Neural progenitor cell (in vitro differentiated cells): ENCODE data around the gene KAZN. TPM values are rescaled to one million over a fixed set of nuclear protein-coding genes. Genes with fewer than 3 reads are reported as not detected.

Experiments
- DNase-seq: peaks from one replicate; pipeline ENCODE4 v3.0.0-alpha.2; 2016; ENCODE audit warnings: low spot score
- H2AFZ ChIP-seq: fragments of 200-600 bp; sonication (generic); replicated peaks from 2 replicates; pipeline ENCODE4 v1.6.1; 2016; ENCODE audit warnings: antibody characterized with exemption
- H3F3A ChIP-seq: fragments of 200-600 bp; sonication (generic); 2 replicates; pipeline ENCODE4 v1.6.1; 2016; ENCODE audit warnings: antibody characterized with exemption, low read depth
- H3K27ac ChIP-seq: fragments of 200-600 bp; sonication (generic); 2 replicates; pipeline ENCODE4 v1.5.1; 2016; ENCODE audit warnings: mild to moderate bottlenecking
- H3K27me3 ChIP-seq: fragments of 200-600 bp; sonication (generic); 2 replicates; pipeline ENCODE4 v1.6.1; 2016; ENCODE audit warnings: mild to moderate bottlenecking, moderate library complexity
- H3K36me3 ChIP-seq: fragments of 200-600 bp; sonication (generic); 2 replicates; pipeline ENCODE4 v1.5.1; 2016
- H3K4me1 ChIP-seq: fragments of 200-600 bp; sonication (generic); 2 replicates; pipeline ENCODE4 v1.6.1; 2016; ENCODE audit warnings: mixed run types
- H3K4me2 ChIP-seq: fragments of 200-600 bp; sonication (generic); 2 replicates; pipeline ENCODE4 v1.6.1; 2016
- H3K4me3 ChIP-seq: fragments of 200-600 bp; sonication (generic); 2 replicates; pipeline ENCODE4 v1.5.1; 2016
- H3K79me2 ChIP-seq: fragments of 200-600 bp; sonication (generic); 2 replicates; pipeline ENCODE4 v1.6.1; 2016; ENCODE audit warnings: low read depth
- H3K9ac ChIP-seq: fragments of 200-600 bp; sonication (generic); 2 replicates; pipeline ENCODE4 v1.6.1; 2016
- H3K9me3 ChIP-seq: fragments of 200-600 bp; sonication (generic); 2 replicates; pipeline ENCODE4 v1.5.1; 2016; ENCODE audit warnings: low read depth
- H4K20me1 ChIP-seq: fragments of 200-600 bp; sonication (generic); 2 replicates; pipeline ENCODE4 v1.6.1; 2016; ENCODE audit warnings: low read depth
- H3K27ac Mint-ChIP-seq: 3 replicates; pipeline ENCODE4 v1.8.0; 2021; ENCODE audit warnings: mixed read lengths
- H3K27me3 Mint-ChIP-seq: 2 replicates; pipeline ENCODE4 v1.8.0; 2022; ENCODE audit warnings: low read depth, mild to moderate bottlenecking, inconsistent platforms, moderate library complexity, mixed read lengths; ENCODE audit not compliant: insufficient read depth
- H3K36me3 Mint-ChIP-seq: 3 replicates; pipeline ENCODE4 v1.8.0; 2021; ENCODE audit warnings: mixed read lengths
- H3K4me1 Mint-ChIP-seq: 3 replicates; pipeline ENCODE4 v1.8.0; 2021; ENCODE audit warnings: mixed read lengths
- H3K4me3 Mint-ChIP-seq: 3 replicates; pipeline ENCODE4 v1.8.0; 2021; ENCODE audit warnings: mild to moderate bottlenecking, moderate library complexity, mixed read lengths
- H3K9me3 Mint-ChIP-seq: 3 replicates; pipeline ENCODE4 v1.8.0; 2020; ENCODE audit warnings: mixed read lengths
- CTCF ChIP-seq: fragments of 200-600 bp; sonication (generic); IDR thresholded peaks from 2 replicates; pipeline ENCODE4 v1.5.1; 2017; ENCODE audit warnings: antibody characterized with exemption, mild to moderate bottlenecking
- EZH2 ChIP-seq: fragments of 200-600 bp; sonication (generic); IDR thresholded peaks from 2 replicates; pipeline ENCODE4 v1.6.1; 2017; ENCODE audit warnings: antibody characterized with exemption, mild to moderate bottlenecking, moderate library complexity
- EZH2phosphoT487 ChIP-seq: fragments of 200-600 bp; sonication (generic); IDR thresholded peaks from 2 replicates; pipeline ENCODE4 v1.6.1; 2017; ENCODE audit warnings: antibody characterized with exemption
- total RNA-seq: library from RNA; depleted of rRNA; stranded (reverse); fragments of >200 nt; gene quantifications from 2 replicates; pipeline ENCODE4 v1.2.3, GENCODE V29; 2015; ENCODE audit warnings: low replicate concordance

The KAZN gene
- total RNA-seq, 1 donor from 2014 or later, result 6.1 TPM

DNA sequence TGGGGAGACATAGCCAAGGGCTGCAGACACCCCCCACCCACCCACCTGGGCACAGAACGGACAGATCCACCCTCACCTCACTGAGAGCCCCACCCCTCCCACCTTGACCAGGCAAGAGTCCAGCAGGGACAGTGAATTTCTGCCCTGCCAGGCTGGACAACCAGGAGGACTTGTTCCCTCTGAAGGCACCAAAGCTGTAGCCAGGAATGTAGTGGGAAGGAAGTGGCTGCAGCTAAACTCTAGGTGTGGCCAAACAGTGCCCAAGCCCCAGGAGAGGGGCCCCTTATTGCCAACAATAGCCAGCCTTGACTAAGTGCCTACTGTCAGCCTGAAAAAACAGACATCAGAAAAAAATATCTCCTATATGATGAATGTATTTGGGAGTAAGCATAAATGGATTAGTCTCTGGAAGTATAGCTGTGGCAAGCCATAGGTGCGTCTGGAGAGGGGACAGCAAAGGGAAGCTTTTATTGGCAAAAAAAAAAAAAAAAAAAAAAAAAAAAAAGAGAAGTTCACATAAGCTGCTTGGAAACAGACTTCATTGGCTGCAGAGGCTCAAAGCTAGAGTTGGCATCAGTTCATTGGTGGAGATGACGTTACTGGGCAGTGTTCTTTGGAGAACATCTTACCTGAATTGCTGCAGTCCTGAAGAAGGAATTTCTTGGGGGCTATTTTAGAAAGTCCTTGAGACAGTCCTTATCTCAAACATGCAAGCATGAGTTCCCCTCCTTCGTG lies 490.9 kb downstream of the KAZN start:
- Histone ChIP-seq H3K4me1 (peaks cover 12% of the 10 kb centered on the region), H3K9ac (no peak overlapping the region), H3F3A (no peaks in the 10 kb centered on the region), H4K20me1 (no peaks in the 10 kb centered on the region), H3K27me3 (no peaks in the 10 kb centered on the region), H3K36me3 (no peaks in the 10 kb centered on the region), H3K4me3 (no peak overlapping the region), H3K9me3 (no peaks in the 10 kb centered on the region), H3K4me2 (no peak overlapping the region), H3K79me2 (no peaks in the 10 kb centered on the region), H2AFZ (no peak overlapping the region), H3K27ac (no peak overlapping the region)
- Mint-ChIP-seq H3K27me3 (peaks cover 5% of the 10 kb centered on the region), H3K4me1 (peaks cover 48% of the 10 kb centered on the region), H3K4me3 (no peak overlapping the region), H3K9me3 (no peaks in the 10 kb centered on the region), H3K36me3 (no peaks in the 10 kb centered on the region), H3K27ac (peak overlapping the region; percentile 70)
- no peak for DNase-seq
- TF ChIP-seq EZH2 (no peak), CTCF (no peak), EZH2phosphoT487 (no peak)

- Histone ChIP-seq H3K9ac (no peak overlapping the region), H3K4me2 (peak overlapping the region; percentile 62), H3K4me3 (no peak overlapping the region), H2AFZ (no peak overlapping the region), H3K4me1 (peaks cover 12% of the 10 kb centered on the region), H3K9me3 (no peaks in the 10 kb centered on the region), H3K27me3 (no peaks in the 10 kb centered on the region), H3K36me3 (no peaks in the 10 kb centered on the region), H3F3A (no peaks in the 10 kb centered on the region), H3K79me2 (no peaks in the 10 kb centered on the region), H4K20me1 (no peaks in the 10 kb centered on the region), H3K27ac (no peak overlapping the region)
- H3K4me1 Mint-ChIP-seq, result peaks cover 48% of the 10 kb centered on the region
- peak; percentile 86 for DNase-seq
- no peak for TF ChIP-seq CTCF
- no peak for TF ChIP-seq EZH2
- no peak for TF ChIP-seq EZH2phosphoT487
- H3K36me3 Mint-ChIP-seq, result no peaks in the 10 kb centered on the region
- peak overlapping the region; percentile 24 for H3K27ac Mint-ChIP-seq
- peaks cover 5% of the 10 kb centered on the region for H3K27me3 Mint-ChIP-seq
- H3K4me3 Mint-ChIP-seq, result no peak overlapping the region
- no peaks in the 10 kb centered on the region for H3K9me3 Mint-ChIP-seq
Measured at GRCh38 chr1:15090373-15090772, 491.9 kb downstream of the KAZN start.

GRCh38 chr1:15094056-15094455 lies 495.6 kb downstream of the KAZN start:
- no peak for DNase-seq
- H3K27ac Mint-ChIP-seq, result no peak overlapping the region
- no peaks in the 10 kb centered on the region for H3K79me2 ChIP-seq
- peaks cover 9% of the 10 kb centered on the region for H3K27me3 Mint-ChIP-seq
- TF ChIP-seq EZH2phosphoT487 (no peak), EZH2 (no peak), CTCF (no peak)
- no peak overlapping the region for H3K27ac ChIP-seq
- H3K4me3 Mint-ChIP-seq, result no peak overlapping the region
- H3K4me1 Mint-ChIP-seq, result peaks cover 44% of the 10 kb centered on the region
- no peaks in the 10 kb centered on the region for H3K36me3 Mint-ChIP-seq
- H3K4me3 ChIP-seq, result no peak overlapping the region
- H3K36me3 ChIP-seq, result no peaks in the 10 kb centered on the region
- H3K9me3 Mint-ChIP-seq, result no peaks in the 10 kb centered on the region
- H3K4me1 ChIP-seq, result peaks cover 12% of the 10 kb centered on the region
- H3K9me3 ChIP-seq, result no peaks in the 10 kb centered on the region
- H3F3A ChIP-seq, result no peaks in the 10 kb centered on the region
- H3K4me2 ChIP-seq, result no peak overlapping the region
- H4K20me1 ChIP-seq, result no peaks in the 10 kb centered on the region
- no peak overlapping the region for H2AFZ ChIP-seq
- no peaks in the 10 kb centered on the region for H3K27me3 ChIP-seq
- no peak overlapping the region for H3K9ac ChIP-seq
